TTC549 (cell line): ENCODE measurements around the gene KNCN.

Source experiments
- FAIRE-seq: peaks from 2 replicates; lab custom pipeline; 2012; peaks lifted over from hg19 to GRCh38; lab: Jason Lieb, UNC

The KNCN gene

GRCh38 chr1:46551597-46552095, at the start of gene KNCN:
KNCN (minus strand) TSS chr1:46551647; CDS start chr1:46551215, 432 bp downstream.
- FAIRE-seq = no peak

- no peak for FAIRE-seq
Measured at GRCh38 chr1:46599059-46599970, 47.9 kb upstream of the KNCN start.

GRCh38 chr1:46596846-46597245, 45.4 kb upstream of the KNCN start:
- FAIRE-seq = no peak

- FAIRE-seq = no peak
Measured at GRCh38 chr1:46596036-46596435, 44.6 kb upstream of the KNCN start.

GRCh38 chr1:46595127-46595526, 43.7 kb upstream of the KNCN start:
- no peak for FAIRE-seq

- no peak for FAIRE-seq
Measured at GRCh38 chr1:46594063-46594462, 42.6 kb upstream of the KNCN start.

- FAIRE-seq = no peak
Measured at GRCh38 chr1:46592823-46593222, 41.4 kb upstream of the KNCN start.

- FAIRE-seq = no peak
Measured at GRCh38 chr1:46589529-46589928, 38.1 kb upstream of the KNCN start.

GRCh38 chr1:46587069-46587468, 35.6 kb upstream of the KNCN start:
- FAIRE-seq = no peak

- no peak for FAIRE-seq
Measured at GRCh38 chr1:46585312-46585938, 34.0 kb upstream of the KNCN start.

- FAIRE-seq = no peak
Measured at GRCh38 chr1:46583494-46583893, 32.0 kb upstream of the KNCN start.

- no peak for FAIRE-seq
Measured at GRCh38 chr1:46582972-46583371, 31.5 kb upstream of the KNCN start.

- FAIRE-seq = no peak
Measured at GRCh38 chr1:46581681-46582455, 30.4 kb upstream of the KNCN start.

- FAIRE-seq = no peak
Measured at GRCh38 chr1:46580140-46580903, 28.9 kb upstream of the KNCN start.

GRCh38 chr1:46577671-46578070, 26.2 kb upstream of the KNCN start:
- FAIRE-seq = no peak

GRCh38 chr1:46576596-46576995, 25.1 kb upstream of the KNCN start:
- FAIRE-seq = no peak

GRCh38 chr1:46575778-46576177, 24.3 kb upstream of the KNCN start:
- FAIRE-seq = no peak

GRCh38 chr1:46575300-46575699, 23.9 kb upstream of the KNCN start:
- FAIRE-seq = no peak

- FAIRE-seq = no peak
Measured at GRCh38 chr1:46571691-46572225, 20.3 kb upstream of the KNCN start.

GRCh38 chr1:46569884-46570725, 18.7 kb upstream of the KNCN start:
- no peak for FAIRE-seq

- FAIRE-seq = no peak
Measured at GRCh38 chr1:46569116-46569515, 17.7 kb upstream of the KNCN start.
